Measurements from ENCODE around the gene LENEP.

- no peak for TF ChIP-seq FOXM1 (IDR thresholded peaks at IDR 0.05; ENCODE audit: borderline replicate concordance)
- no peak for TF ChIP-seq NFRKB (IDR thresholded peaks at IDR 0.05)
- no peak for TF ChIP-seq CTBP1 (IDR thresholded peaks at IDR 0.05; ENCODE audit: borderline replicate concordance)
- no peak for TF ChIP-seq FOXK2 (IDR thresholded peaks at IDR 0.05)
- no peak for TF ChIP-seq BHLHE40 (IDR thresholded peaks at IDR 0.05; ENCODE audit: borderline replicate concordance)
- no peak for TF ChIP-seq LEF1 (IDR thresholded peaks at IDR 0.05; ENCODE audit: borderline replicate concordance)
Measured at GRCh38 chr1:154969246-154969645, 24.1 kb upstream of the LENEP start.

Measured in HEK293T (cell line).